Nephron (organoid): Measurements from ENCODE around the gene VEZF1.

Source experiments
- H3K27ac Mint-ChIP-seq, 3 experiments: 2 replicates each; pipeline ENCODE4 v1.8.0; 2020; ENCODE audit warnings: mixed read lengths in 3 of 3, mild to moderate bottlenecking in 2 of 3, moderate library complexity in 1 of 3
- H3K27me3 Mint-ChIP-seq: 2 replicates; pipeline ENCODE4 v1.8.0; 2021; ENCODE audit warnings: low read depth, mild to moderate bottlenecking, moderate library complexity, mixed read lengths
- H3K36me3 Mint-ChIP-seq: 2 replicates; pipeline ENCODE4 v1.8.0; 2020; ENCODE audit warnings: low read depth, mixed read lengths
- H3K4me1 Mint-ChIP-seq: 2 replicates; pipeline ENCODE4 v1.8.0; 2020; ENCODE audit warnings: mixed read lengths
- H3K4me3 Mint-ChIP-seq, 3 experiments: 2 replicates each; pipeline ENCODE4 v1.8.0; 2020; ENCODE audit warnings: mild to moderate bottlenecking in 3 of 3, mixed read lengths in 3 of 3, moderate library complexity in 2 of 3
- H3K9me3 Mint-ChIP-seq: 2 replicates; pipeline ENCODE4 v1.8.0; 2020; ENCODE audit warnings: mixed read lengths
- TF ChIP-seq, protein P1 (sequence below), 3 experiments: fragments of 200-600 bp; sonication (generic); IDR thresholded peaks; one replicate each; pipeline ENCODE4 v1.5.0; 2021; ENCODE audit warnings: antibody characterized with exemption in 3 of 3; ENCODE audit not compliant: unreplicated experiment in 3 of 3

The VEZF1 gene, protein sequence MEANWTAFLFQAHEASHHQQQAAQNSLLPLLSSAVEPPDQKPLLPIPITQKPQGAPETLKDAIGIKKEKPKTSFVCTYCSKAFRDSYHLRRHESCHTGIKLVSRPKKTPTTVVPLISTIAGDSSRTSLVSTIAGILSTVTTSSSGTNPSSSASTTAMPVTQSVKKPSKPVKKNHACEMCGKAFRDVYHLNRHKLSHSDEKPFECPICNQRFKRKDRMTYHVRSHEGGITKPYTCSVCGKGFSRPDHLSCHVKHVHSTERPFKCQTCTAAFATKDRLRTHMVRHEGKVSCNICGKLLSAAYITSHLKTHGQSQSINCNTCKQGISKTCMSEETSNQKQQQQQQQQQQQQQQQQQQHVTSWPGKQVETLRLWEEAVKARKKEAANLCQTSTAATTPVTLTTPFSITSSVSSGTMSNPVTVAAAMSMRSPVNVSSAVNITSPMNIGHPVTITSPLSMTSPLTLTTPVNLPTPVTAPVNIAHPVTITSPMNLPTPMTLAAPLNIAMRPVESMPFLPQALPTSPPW

DNA sequence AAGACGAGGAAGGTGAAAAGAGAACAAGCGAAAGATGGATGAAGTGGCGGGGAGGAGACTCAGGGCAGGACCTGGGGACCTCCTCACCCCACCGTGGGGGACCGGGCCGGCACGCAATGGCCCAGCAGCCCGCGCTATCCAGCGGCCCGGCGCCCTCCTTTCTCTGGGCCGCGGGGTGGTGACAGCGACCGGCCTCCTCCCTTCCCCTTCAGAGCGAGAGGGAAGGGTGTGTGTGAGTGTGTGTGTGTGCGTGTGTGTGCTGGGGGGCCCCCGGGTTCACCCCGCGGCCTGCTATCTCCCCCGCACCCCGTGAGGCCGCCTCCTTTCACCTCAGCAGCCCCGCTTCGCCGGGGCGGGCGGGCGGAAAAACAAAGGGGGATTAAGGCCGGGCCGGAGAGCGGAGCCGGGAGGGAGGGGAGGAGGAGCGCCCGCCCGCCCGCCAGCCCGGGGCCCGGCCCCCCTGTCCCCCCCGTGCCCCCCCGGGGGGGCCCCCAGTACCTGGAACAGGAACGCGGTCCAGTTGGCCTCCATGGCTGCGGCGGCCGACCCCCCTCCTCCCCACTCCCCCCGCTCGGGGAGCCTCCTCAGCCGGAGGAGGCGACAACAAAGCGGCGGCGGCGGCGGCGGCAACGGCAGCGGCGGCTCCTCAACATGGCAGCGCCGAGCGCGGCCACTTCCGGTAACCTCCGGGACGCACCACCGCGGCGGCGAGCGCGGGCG is at the start of gene VEZF1:
VEZF1 (minus strand) TSS at position 674 of the 720 bp plus-strand sequence; CDS start at position 531, 143 bp downstream.
- TF ChIP-seq, protein P1, sequence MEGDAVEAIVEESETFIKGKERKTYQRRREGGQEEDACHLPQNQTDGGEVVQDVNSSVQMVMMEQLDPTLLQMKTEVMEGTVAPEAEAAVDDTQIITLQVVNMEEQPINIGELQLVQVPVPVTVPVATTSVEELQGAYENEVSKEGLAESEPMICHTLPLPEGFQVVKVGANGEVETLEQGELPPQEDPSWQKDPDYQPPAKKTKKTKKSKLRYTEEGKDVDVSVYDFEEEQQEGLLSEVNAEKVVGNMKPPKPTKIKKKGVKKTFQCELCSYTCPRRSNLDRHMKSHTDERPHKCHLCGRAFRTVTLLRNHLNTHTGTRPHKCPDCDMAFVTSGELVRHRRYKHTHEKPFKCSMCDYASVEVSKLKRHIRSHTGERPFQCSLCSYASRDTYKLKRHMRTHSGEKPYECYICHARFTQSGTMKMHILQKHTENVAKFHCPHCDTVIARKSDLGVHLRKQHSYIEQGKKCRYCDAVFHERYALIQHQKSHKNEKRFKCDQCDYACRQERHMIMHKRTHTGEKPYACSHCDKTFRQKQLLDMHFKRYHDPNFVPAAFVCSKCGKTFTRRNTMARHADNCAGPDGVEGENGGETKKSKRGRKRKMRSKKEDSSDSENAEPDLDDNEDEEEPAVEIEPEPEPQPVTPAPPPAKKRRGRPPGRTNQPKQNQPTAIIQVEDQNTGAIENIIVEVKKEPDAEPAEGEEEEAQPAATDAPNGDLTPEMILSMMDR (IDR thresholded peaks at IDR 0.05; ENCODE audit: unreplicated experiment in 3 of 3): no peak
- Mint-ChIP-seq H3K4me1 (peaks cover 84% of the 10 kb centered on the region), H3K9me3 (no peaks in the 10 kb centered on the region), H3K36me3 (peaks cover 1% of the 10 kb centered on the region), H3K4me3 (peak within 1 kb of the TSS; percentile 94 to 95 (median 94)), H3K27ac (peak within 1 kb of the TSS; percentile 97 to 99 (median 98)), H3K27me3 (no peaks in the 10 kb centered on the region)

DNA sequence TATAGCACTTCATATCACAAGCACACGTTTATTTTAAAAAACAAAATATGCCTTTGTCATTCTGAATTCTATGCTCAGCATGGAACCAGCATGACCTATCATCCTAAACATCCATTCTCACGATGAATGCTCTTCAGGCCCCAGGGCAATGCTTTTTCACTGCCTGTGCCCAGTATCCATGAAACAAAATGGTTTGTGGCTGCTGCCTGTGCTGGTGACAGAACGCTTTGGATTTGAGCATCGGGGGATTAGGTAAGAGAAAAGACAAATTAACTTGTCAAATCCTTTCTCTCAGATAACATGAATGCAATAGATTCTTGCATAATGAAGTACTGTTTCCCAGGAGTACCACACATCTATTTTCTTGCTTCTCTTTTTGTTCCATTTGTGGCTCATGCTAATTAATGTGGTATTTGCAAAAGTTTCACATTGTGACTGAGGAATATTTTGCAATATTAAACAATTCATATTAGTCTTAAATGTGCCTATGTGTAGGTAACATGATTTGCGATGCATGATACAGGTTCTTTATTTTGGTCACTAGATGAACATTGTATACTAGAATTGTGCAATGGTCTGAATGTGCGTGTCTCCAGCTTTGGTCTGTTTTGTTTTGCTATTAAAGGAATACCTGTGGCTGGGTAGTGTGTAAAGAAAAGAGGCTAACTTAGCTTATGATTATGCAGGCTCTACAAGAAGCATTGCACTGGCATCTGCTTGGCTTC is 44.8 kb upstream of the VEZF1 start:
- peaks cover 10% of the 10 kb centered on the region for H3K27me3 Mint-ChIP-seq
- H3K36me3 Mint-ChIP-seq: no peaks in the 10 kb centered on the region
- H3K9me3 Mint-ChIP-seq: peaks cover 9% of the 10 kb centered on the region
- H3K4me1 Mint-ChIP-seq: no peaks in the 10 kb centered on the region
- H3K27ac Mint-ChIP-seq: no peak overlapping the region
- TF ChIP-seq, protein P1 (IDR thresholded peaks at IDR 0.05; ENCODE audit: unreplicated experiment in 3 of 3): no peak
- no peak overlapping the region for H3K4me3 Mint-ChIP-seq

DNA sequence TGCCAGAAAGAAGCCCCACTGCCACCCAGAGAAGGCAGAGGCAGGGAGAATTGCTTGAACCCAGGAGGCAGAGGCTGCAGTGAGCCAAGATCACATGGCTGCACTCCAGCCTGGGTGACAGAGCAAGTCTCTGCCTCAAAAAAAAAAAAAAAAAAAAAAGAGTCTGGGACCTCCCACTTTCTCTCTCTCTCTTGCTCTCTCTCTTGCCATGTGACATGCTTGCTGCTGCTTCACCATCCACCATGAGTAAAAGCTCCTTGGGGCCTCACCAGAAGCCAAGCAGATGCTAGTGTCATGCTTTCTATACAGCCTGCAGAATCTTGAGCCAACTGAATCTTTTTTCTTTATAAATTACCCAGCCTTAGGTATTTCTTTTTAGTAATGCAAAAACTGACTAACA is 40.5 kb upstream of the VEZF1 start:
- H3K4me3 Mint-ChIP-seq: no peak overlapping the region
- H3K9me3 Mint-ChIP-seq: peaks cover 11% of the 10 kb centered on the region
- no peaks in the 10 kb centered on the region for H3K4me1 Mint-ChIP-seq
- H3K27me3 Mint-ChIP-seq: peaks cover 7% of the 10 kb centered on the region
- H3K36me3 Mint-ChIP-seq: no peaks in the 10 kb centered on the region
- TF ChIP-seq, protein P1 (IDR thresholded peaks at IDR 0.05; ENCODE audit: unreplicated experiment in 3 of 3): no peak
- H3K27ac Mint-ChIP-seq: no peak overlapping the region

DNA sequence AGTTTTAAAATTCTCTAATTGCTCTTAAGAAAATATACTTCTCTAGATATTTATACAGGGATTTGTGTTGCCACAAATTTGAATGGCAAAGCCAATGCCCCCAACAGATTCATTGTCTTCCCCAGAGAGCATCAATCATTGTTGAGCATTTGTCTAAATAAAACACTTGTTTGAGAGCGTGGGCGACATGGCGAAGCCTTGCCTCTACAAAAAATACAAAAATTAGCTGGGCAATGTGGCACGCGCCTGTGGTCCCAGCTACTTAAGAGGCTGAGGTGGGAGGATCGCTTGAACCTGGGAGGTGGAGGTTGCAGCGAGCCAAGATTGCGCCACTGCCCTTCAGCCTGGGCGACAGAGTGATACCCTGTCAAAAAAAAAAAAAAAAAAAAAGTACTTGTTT is 32.3 kb upstream of the VEZF1 start:
- Mint-ChIP-seq H3K36me3 (no peaks in the 10 kb centered on the region), H3K4me3 (no peak overlapping the region), H3K4me1 (no peaks in the 10 kb centered on the region), H3K27me3 (no peaks in the 10 kb centered on the region), H3K27ac (no peak overlapping the region), H3K9me3 (no peaks in the 10 kb centered on the region)
- TF ChIP-seq, protein P1 (IDR thresholded peaks at IDR 0.05; ENCODE audit: unreplicated experiment in 3 of 3): no peak

DNA sequence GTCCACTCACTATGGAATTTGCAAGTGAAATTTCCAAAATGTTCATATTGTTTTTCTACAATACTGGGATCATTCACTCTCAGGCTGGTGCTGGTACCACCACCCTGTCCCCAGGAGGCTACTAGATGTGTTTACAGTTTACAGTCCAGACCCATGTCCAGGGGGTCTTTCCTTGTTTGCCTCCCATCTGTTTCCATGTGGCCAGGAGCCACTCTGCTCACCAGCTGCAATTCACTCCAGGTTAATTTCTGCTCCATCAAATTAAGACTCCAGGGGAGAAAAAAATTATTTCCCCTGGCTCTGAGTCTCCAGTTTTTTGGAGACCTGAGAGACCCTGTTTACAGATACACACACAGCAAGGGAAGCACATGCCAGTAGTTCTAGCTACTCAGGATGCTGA is 31.5 kb upstream of the VEZF1 start:
- no peaks in the 10 kb centered on the region for H3K36me3 Mint-ChIP-seq
- H3K4me1 Mint-ChIP-seq: no peaks in the 10 kb centered on the region
- H3K27ac Mint-ChIP-seq: no peak overlapping the region
- H3K9me3 Mint-ChIP-seq: no peaks in the 10 kb centered on the region
- TF ChIP-seq, protein P1 (IDR thresholded peaks at IDR 0.05; ENCODE audit: unreplicated experiment in 3 of 3): no peak
- no peaks in the 10 kb centered on the region for H3K27me3 Mint-ChIP-seq
- H3K4me3 Mint-ChIP-seq: no peak overlapping the region
